ENCODE data around the gene OAF. TPM values are rescaled to one million over a fixed set of nuclear protein-coding genes. Genes with fewer than 3 reads are reported as not detected.

Gene OAF
- total and polyA plus RNA-seq, 2 of the 8 experiments (the other 6 are each of a cell fraction or from before 2014, with no cell fraction given), result 1.3 to 1.5 TPM

- Histone ChIP-seq H3K4me2 (ENCODE audit: insufficient read depth in 1 of 2, low read depth in 2 of 2, low read length in 2 of 2) (no peak overlapping the region), H2BK15ac (ENCODE audit: low read length) (no peak overlapping the region), H4K8ac (ENCODE audit: extremely low read depth, insufficient read depth, low read length) (no peak overlapping the region), H4K20me1 (replicated peaks in 1 of 2; ENCODE audit: control insufficient read depth in 1 of 2, insufficient read depth in 2 of 2, low read length in 2 of 2) (no peaks in the 10 kb centered on the region), H3K4me1 (replicated peaks in 1 of 4; ENCODE audit: control insufficient read depth in 3 of 4, insufficient read depth in 4 of 4, low read length in 3 of 4) (peaks cover 0 to 5% (median 2%) of the 10 kb centered on the region in 4 experiments; a peak in 3 of 7 replicates), H3K56ac (replicated peaks; ENCODE audit: insufficient read length, low read depth, low read length) (no peak overlapping the region), H3K79me1 (ENCODE audit: low read depth, low read length) (no peaks in the 10 kb centered on the region; the same call in 1 of the 2 replicates), H3K9ac (replicated peaks in 1 of 4; ENCODE audit: extremely low read depth in 1 of 4, low read depth in 3 of 4, low read length in 3 of 4) (no peak overlapping the region), H2AFZ (ENCODE audit: low read length) (no peak overlapping the region), H4K5ac (ENCODE audit: insufficient read length, low read depth, low read length) (no peak overlapping the region), H3K4me3 (ENCODE audit: extremely low read depth in 1 of 4, insufficient read depth in 2 of 4, low read depth in 3 of 4, low read length in 4 of 4) (no peak overlapping the region), H3K4ac (replicated peaks; ENCODE audit: insufficient read length, low read depth, low read length) (no peak overlapping the region), H3K14ac (ENCODE audit: insufficient read length) (no peak overlapping the region), H3K27me3 (replicated peaks in 1 of 4; ENCODE audit: control insufficient read depth in 3 of 4, extremely low read depth in 1 of 4, insufficient read depth in 3 of 4, low read length in 3 of 4) (no peaks in the 10 kb centered on the region; a peak in 1 of 7 replicates), H3K79me2 (ENCODE audit: control insufficient read depth in 1 of 2, insufficient read depth in 2 of 2, low read length in 2 of 2) (no peaks in the 10 kb centered on the region), H2BK12ac (ENCODE audit: low read depth, low read length) (no peak overlapping the region), H2BK5ac (ENCODE audit: low read depth, low read length) (no peak overlapping the region), H3K23me2 (ENCODE audit: low read depth, low read length) (peaks cover 3% of the 10 kb centered on the region; the same call in 1 of the 2 replicates), H2AK5ac (ENCODE audit: low read depth, low read length) (no peak overlapping the region), H3K9me3 (ENCODE audit: insufficient read depth in 2 of 2, low read depth in 1 of 2, low read length in 1 of 2) (no peaks in the 10 kb centered on the region), H3K23ac (ENCODE audit: insufficient read length) (no peak overlapping the region), H3K27ac (ENCODE audit: low read depth, low read length) (no peak overlapping the region), H3K18ac (ENCODE audit: extremely low read depth, low read length) (no peak overlapping the region), H2BK20ac (ENCODE audit: low read length) (no peak overlapping the region), H3K36me3 (ENCODE audit: control insufficient read depth in 2 of 4, insufficient read depth in 4 of 4, low read length in 3 of 4) (no peaks in the 10 kb centered on the region), H4K91ac (replicated peaks; ENCODE audit: insufficient read length, low read length) (no peak overlapping the region), H2BK120ac (replicated peaks; ENCODE audit: low read depth, low read length) (no peak overlapping the region)
- no peak for DNase-seq (ENCODE audit: low read depth in 1 of 2, low spot score in 2 of 2)
- POLR2A ChIA-PET (ENCODE audit: partially characterized antibody), result no interaction called here
- WGBS, 2 experiments (ENCODE audit: extremely low coverage in 1 of 2, insufficient coverage in 1 of 2, insufficient read length in 1 of 2, insufficient replicate concordance in 2 of 2, low coverage in 1 of 2, low lambda C conversion rate in 2 of 2, missing lambda C conversion rate in 1 of 2), result 85% methylated on average over 2 of the region's 2 CpGs; no CpG with 5 or more reads in 1 of the 2 experiments
- FAIRE-seq, result no peak
- CTCF ChIA-PET (ENCODE audit: partially characterized antibody), result interaction anchor here (0.9 to 4.5 kb wide), 7 partner anchors 10 to 99 kb away, joined by 3 to 22 read pairs (median 5); no protein-coding TSS in a partner anchor
- no peak for TF ChIP-seq SIX5 (IDR thresholded peaks at IDR 0.05; ENCODE audit: low read depth, low read length)
- TF ChIP-seq RFX5 (IDR thresholded peaks at IDR 0.05; ENCODE audit: borderline replicate concordance, low read depth, low read length), result no peak
- TF ChIP-seq, protein P1, sequence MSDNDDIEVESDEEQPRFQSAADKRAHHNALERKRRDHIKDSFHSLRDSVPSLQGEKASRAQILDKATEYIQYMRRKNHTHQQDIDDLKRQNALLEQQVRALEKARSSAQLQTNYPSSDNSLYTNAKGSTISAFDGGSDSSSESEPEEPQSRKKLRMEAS (IDR thresholded peaks at IDR 0.05), result no peak
- TF ChIP-seq, protein P2, sequence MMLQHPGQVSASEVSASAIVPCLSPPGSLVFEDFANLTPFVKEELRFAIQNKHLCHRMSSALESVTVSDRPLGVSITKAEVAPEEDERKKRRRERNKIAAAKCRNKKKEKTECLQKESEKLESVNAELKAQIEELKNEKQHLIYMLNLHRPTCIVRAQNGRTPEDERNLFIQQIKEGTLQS (IDR thresholded peaks at IDR 0.05; ENCODE audit: insufficient read depth, low read depth, low read length), result no peak
- TF ChIP-seq TAF1 (IDR thresholded peaks at IDR 0.05; ENCODE audit: low read depth, low read length), result no peak
- no peak for TF ChIP-seq SP2 (IDR thresholded peaks at IDR 0.05; ENCODE audit: low read length)
- TF ChIP-seq KDM1A (IDR thresholded peaks at IDR 0.05; ENCODE audit: borderline replicate concordance, low read length), result no peak
- TF ChIP-seq RNF2 (IDR thresholded peaks at IDR 0.05; ENCODE audit: borderline replicate concordance, low read depth, low read length, missing control alignments, poor library complexity, severe bottlenecking), result no peak
- TF ChIP-seq, protein P3, sequence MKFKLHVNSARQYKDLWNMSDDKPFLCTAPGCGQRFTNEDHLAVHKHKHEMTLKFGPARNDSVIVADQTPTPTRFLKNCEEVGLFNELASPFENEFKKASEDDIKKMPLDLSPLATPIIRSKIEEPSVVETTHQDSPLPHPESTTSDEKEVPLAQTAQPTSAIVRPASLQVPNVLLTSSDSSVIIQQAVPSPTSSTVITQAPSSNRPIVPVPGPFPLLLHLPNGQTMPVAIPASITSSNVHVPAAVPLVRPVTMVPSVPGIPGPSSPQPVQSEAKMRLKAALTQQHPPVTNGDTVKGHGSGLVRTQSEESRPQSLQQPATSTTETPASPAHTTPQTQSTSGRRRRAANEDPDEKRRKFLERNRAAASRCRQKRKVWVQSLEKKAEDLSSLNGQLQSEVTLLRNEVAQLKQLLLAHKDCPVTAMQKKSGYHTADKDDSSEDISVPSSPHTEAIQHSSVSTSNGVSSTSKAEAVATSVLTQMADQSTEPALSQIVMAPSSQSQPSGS (IDR thresholded peaks at IDR 0.05; ENCODE audit: low read length), result no peak
- no peak for TF ChIP-seq HDAC6 (IDR thresholded peaks at IDR 0.05; ENCODE audit: low read depth, low read length)
- no peak for TF ChIP-seq GABPA (IDR thresholded peaks at IDR 0.05; ENCODE audit: borderline replicate concordance, insufficient read depth, low read length)
Measured at GRCh38 chr11:120267319-120267718, 56.5 kb downstream of the OAF start.

Data from H1 (cell line).